Neural cell (in vitro differentiated cells): ENCODE data around the gene SLC4A4. TPM values are rescaled to one million over a fixed set of nuclear protein-coding genes. Genes with fewer than 3 reads are reported as not detected.

Experiments used
- H2AFZ ChIP-seq: fragments of 200-600, 300-800 bp; sonication (generic), shearing (Covaris generic); 2 replicates; pipeline ENCODE4 v1.6.0; 2014; ENCODE audit warnings: low read depth, mild to moderate bottlenecking, antibody characterized with exemption, low read length, moderate library complexity
- H3F3A ChIP-seq: fragments of 200-600 bp; shearing (Covaris generic); 2 replicates; pipeline ENCODE4 v1.6.1; 2016; ENCODE audit warnings: mild to moderate bottlenecking, moderate library complexity, mixed read lengths, antibody characterized with exemption, low read length; ENCODE audit not compliant: insufficient read depth, poor library complexity, severe bottlenecking
- H3K27ac ChIP-seq: fragments of 200-600, 300-800 bp; sonication (generic), shearing (Covaris generic); 2 replicates; pipeline ENCODE4 v1.5.1; 2014; ENCODE audit warnings: mild to moderate bottlenecking, low read length, moderate library complexity
- H3K27me3 ChIP-seq: fragments of 300-800, 200-600 bp; sonication (generic), shearing (Covaris generic); 2 replicates; pipeline ENCODE4 v1.6.0; 2014; ENCODE audit warnings: mild to moderate bottlenecking, low read depth, low read length, moderate library complexity; ENCODE audit not compliant: insufficient read depth
- H3K36me3 ChIP-seq: fragments of 300-800, 200-600 bp; sonication (generic), shearing (Covaris generic); 2 replicates; pipeline ENCODE4 v1.5.1; 2014; ENCODE audit warnings: mild to moderate bottlenecking, antibody characterized with exemption, low read length, moderate library complexity; ENCODE audit not compliant: insufficient read depth
- H3K4me2 ChIP-seq: fragments of 300-800, 200-600 bp; sonication (generic), shearing (Covaris generic); 2 replicates; pipeline ENCODE4 v1.6.0; 2014; ENCODE audit warnings: mild to moderate bottlenecking, low read length
- H3K4me3 ChIP-seq: fragments of 300-800, 200-600 bp; sonication (generic), shearing (Covaris generic); 2 replicates; pipeline ENCODE4 v1.5.1; 2014; ENCODE audit warnings: mild to moderate bottlenecking, low read length, moderate library complexity
- H3K79me2 ChIP-seq: fragments of 200-600 bp; shearing (Covaris generic); replicated peaks from 2 replicates; pipeline ENCODE4 v1.6.0; 2014; ENCODE audit warnings: mild to moderate bottlenecking, low read length, moderate library complexity; ENCODE audit not compliant: insufficient read depth
- H3K9ac ChIP-seq: fragments of 300-800, 200-600 bp; sonication (generic), shearing (Covaris generic); 2 replicates; pipeline ENCODE4 v1.6.1; 2016; ENCODE audit warnings: mild to moderate bottlenecking, low read length, mixed read lengths
- H3K9me2 ChIP-seq: fragments of 200-600 bp; shearing (Covaris generic); 2 replicates; pipeline ENCODE4 v1.6.1; 2016; ENCODE audit warnings: mild to moderate bottlenecking, low read length, mixed read lengths; ENCODE audit not compliant: insufficient read depth
- H3K9me3 ChIP-seq: fragments of 200-600, 300-800 bp; sonication (generic), shearing (Covaris generic); 2 replicates; pipeline ENCODE4 v1.6.1; 2016; ENCODE audit warnings: mild to moderate bottlenecking, mixed run types, low read length, moderate library complexity, mixed read lengths
- H4K20me1 ChIP-seq: fragments of 200-600 bp; shearing (Covaris generic); 2 replicates; pipeline ENCODE4 v1.6.1; 2016; ENCODE audit warnings: mild to moderate bottlenecking, mixed run types; ENCODE audit not compliant: insufficient read depth
- CTCF ChIP-seq: fragments of 450-650 bp; IDR thresholded peaks from 2 replicates; pipeline ENCODE4 v1.5.1; 2014; ENCODE audit warnings: antibody characterized with exemption, mild to moderate bottlenecking, moderate library complexity; ENCODE audit not compliant: poor library complexity, severe bottlenecking
- EP300 ChIP-seq: fragments of 450-650 bp; conservative IDR thresholded peaks from 2 replicates; pipeline ENCODE4 v1.6.1; 2014; ENCODE audit warnings: antibody characterized with exemption, mild to moderate bottlenecking, moderate library complexity; ENCODE audit not compliant: poor library complexity, severe bottlenecking
- EZH2 ChIP-seq: fragments of 200-600, 300-800 bp; shearing (Covaris generic), sonication (generic); IDR thresholded peaks from 2 replicates; pipeline ENCODE4 v1.6.1; 2014; ENCODE audit warnings: antibody characterized with exemption, low read length, borderline replicate concordance, mild to moderate bottlenecking; ENCODE audit not compliant: insufficient read depth, poor library complexity, severe bottlenecking
- MXI1 ChIP-seq: fragments of 450-650 bp; conservative IDR thresholded peaks from 2 replicates; pipeline ENCODE4 v1.6.1; 2014; ENCODE audit warnings: antibody characterized with exemption, mild to moderate bottlenecking; ENCODE audit not compliant: poor library complexity, severe bottlenecking
- POLR2AphosphoS5 ChIP-seq: IDR thresholded peaks from 2 replicates; pipeline ENCODE4 v1.6.1; 2012
- RAD21 ChIP-seq: fragments of 450-650 bp; conservative IDR thresholded peaks from 2 replicates; pipeline ENCODE4 v1.6.1; 2014; ENCODE audit warnings: antibody characterized with exemption, mild to moderate bottlenecking, moderate library complexity
- REST ChIP-seq: IDR thresholded peaks from 2 replicates; pipeline ENCODE4 v1.6.1; 2012; ENCODE audit warnings: borderline replicate concordance
- SMC3 ChIP-seq: fragments of 450-650 bp; conservative IDR thresholded peaks from 2 replicates; pipeline ENCODE4 v1.6.1; 2014; ENCODE audit warnings: antibody characterized with exemption, mild to moderate bottlenecking, moderate library complexity; ENCODE audit not compliant: poor library complexity
- TAF1 ChIP-seq: IDR thresholded peaks from 2 replicates; pipeline ENCODE4 v1.6.1; 2012; ENCODE audit warnings: low read depth
- polyA plus RNA-seq: library from polyadenylated mRNA; depleted of rRNA; stranded (reverse); fragments of >200 nt; gene quantifications from 2 replicates; pipeline ENCODE4 v1.2.3, GENCODE V29; 2014

Gene SLC4A4
- polyA plus RNA-seq, 1 donor from 2014 or later = 9.2 TPM

GRCh38 chr4:71446479-71447081 lies 107.8 kb downstream of the SLC4A4 start:
- Histone ChIP-seq H3F3A (no peaks in the 10 kb centered on the region), H4K20me1 (no peaks in the 10 kb centered on the region), H3K36me3 (no peaks in the 10 kb centered on the region), H3K27ac (no peak overlapping the region), H3K9me2 (no peaks in the 10 kb centered on the region), H3K4me3 (no peak overlapping the region), H3K9ac (no peak overlapping the region), H2AFZ (no peak overlapping the region), H3K4me2 (no peak overlapping the region), H3K79me2 (no peaks in the 10 kb centered on the region), H3K9me3 (no peaks in the 10 kb centered on the region), H3K27me3 (no peaks in the 10 kb centered on the region)
- TF ChIP-seq REST = no peak
- TF ChIP-seq MXI1 = no peak
- TF ChIP-seq EZH2 = no peak
- no peak for TF ChIP-seq SMC3
- no peak for TF ChIP-seq CTCF
- no peak for TF ChIP-seq TAF1
- TF ChIP-seq POLR2AphosphoS5 = no peak
- no peak for TF ChIP-seq RAD21
- TF ChIP-seq EP300 = no peak

GRCh38 chr4:71449040-71449439 lies 110.2 kb downstream of the SLC4A4 start:
- no peaks in the 10 kb centered on the region for H3K27me3 ChIP-seq
- peak overlapping the region; percentile 26 for H3K4me3 ChIP-seq
- H3K36me3 ChIP-seq = no peaks in the 10 kb centered on the region
- H3K4me2 ChIP-seq = no peak overlapping the region
- no peaks in the 10 kb centered on the region for H3K9me3 ChIP-seq
- no peak for TF ChIP-seq SMC3
- no peak for TF ChIP-seq TAF1
- TF ChIP-seq REST = no peak
- TF ChIP-seq POLR2AphosphoS5 = no peak
- no peak for TF ChIP-seq RAD21
- no peak for TF ChIP-seq EZH2
- no peak for TF ChIP-seq EP300
- TF ChIP-seq CTCF = no peak
- TF ChIP-seq MXI1 = no peak
- H3K9me2 ChIP-seq = no peaks in the 10 kb centered on the region
- peak overlapping the region; percentile 57 for H3K27ac ChIP-seq
- no peaks in the 10 kb centered on the region for H3K79me2 ChIP-seq
- no peak overlapping the region for H3K9ac ChIP-seq
- H3F3A ChIP-seq = no peaks in the 10 kb centered on the region
- H4K20me1 ChIP-seq = no peaks in the 10 kb centered on the region
- no peak overlapping the region for H2AFZ ChIP-seq
